Endothelial cell of umbilical vein (primary cell): Measurements from ENCODE around the gene FGFBP2. TPM values are rescaled to one million over a fixed set of nuclear protein-coding genes. Genes with fewer than 3 reads are reported as not detected.

Source experiments
- BruUV-seq: library from RNA; stranded (reverse); fragments of 400-500 nt; replicated peaks from 2 replicates; lab custom pipeline; 2021; lab: Mats Ljungman, UMichigan
- CTCF ChIA-PET: fragments of 300-600, 350-600 bp; sonication (Branson Sonifier 250); formaldehyde crosslinking; loops from one replicate; lab custom pipeline; 2021; ENCODE audit warnings: antibody characterized with exemption, inconsistent platforms; lab: Charles Lee
- POLR2A ChIA-PET: fragments of 300-600, 350-600 bp; sonication (Branson Sonifier 250); formaldehyde crosslinking; loops from one replicate; lab custom pipeline; 2021; ENCODE audit warnings: antibody characterized with exemption, inconsistent platforms; lab: Charles Lee
- DNase-seq: peaks from one replicate; pipeline ENCODE4 v3.0.0-alpha.2; 2011; ENCODE audit warnings: low read depth, low spot score
- FAIRE-seq: peaks from 2 replicates; lab custom pipeline; 2011; peaks lifted over from hg19 to GRCh38; lab: Jason Lieb, UNC
- H2AFZ ChIP-seq: 2 replicates; pipeline ENCODE4 v1.6.0; 2012; ENCODE audit warnings: low read depth, low read length, control low read depth, inconsistent platforms
- H3K27ac ChIP-seq: 2 replicates; pipeline ENCODE4 v1.5.1; 2011; ENCODE audit warnings: low read depth, mild to moderate bottlenecking, control low read depth, low read length, moderate library complexity; ENCODE audit not compliant: insufficient read depth
- H3K27me3 ChIP-seq, 2 experiments: 2 replicates each; pipeline versions ENCODE4 v1.6.0 to v1.6.1; 2011; ENCODE audit warnings: low read length in 2 of 2, mixed read lengths in 1 of 2; ENCODE audit not compliant: control insufficient read depth in 2 of 2, insufficient read depth in 2 of 2
- H3K36me3 ChIP-seq, 2 experiments: 2 replicates in 1 of 2; 3 replicates in 1 of 2; pipeline ENCODE4 v1.5.1; 2011; ENCODE audit warnings: low read length in 2 of 2, mild to moderate bottlenecking in 1 of 2, moderate library complexity in 1 of 2; ENCODE audit not compliant: control insufficient read depth in 2 of 2, insufficient read depth in 2 of 2; ENCODE audit errors: extremely low read depth in 1 of 2
- H3K4me1 ChIP-seq: 3 replicates; pipeline ENCODE4 v1.5.1; 2011; ENCODE audit warnings: mild to moderate bottlenecking, low read length; ENCODE audit not compliant: control insufficient read depth, insufficient read depth; ENCODE audit errors: extremely low read depth
- H3K4me2 ChIP-seq: 2 replicates; pipeline ENCODE4 v1.6.1; 2011; ENCODE audit warnings: low read length, control low read depth, mixed read lengths; ENCODE audit not compliant: insufficient read depth
- H3K4me3 ChIP-seq, 3 experiments: fragments of 200-600 bp in 1 of 3; sonication (generic), shearing (Covaris generic) in 1 of 3; replicated peaks in 1 of 3; 2 replicates each; pipeline ENCODE4 v1.5.1; 2011 to 2016; ENCODE audit warnings: control low read depth in 3 of 3, low read length in 3 of 3, mild to moderate bottlenecking in 2 of 3, inconsistent platforms in 1 of 3, low read depth in 1 of 3, moderate library complexity in 1 of 3; ENCODE audit not compliant: insufficient read depth in 1 of 3
- H3K79me2 ChIP-seq: 2 replicates; pipeline ENCODE4 v1.6.0; 2012; ENCODE audit warnings: low read length, inconsistent platforms; ENCODE audit not compliant: control insufficient read depth, insufficient read depth
- H3K9ac ChIP-seq: replicated peaks from 2 replicates; pipeline ENCODE3; 2011; ENCODE audit warnings: low read length, control low read depth; ENCODE audit not compliant: insufficient read depth; ENCODE audit errors: extremely low read depth
- H3K9me1 ChIP-seq: replicated peaks from 3 replicates; pipeline ENCODE4 v1.6.0; 2011; ENCODE audit warnings: mild to moderate bottlenecking, low read length; ENCODE audit not compliant: control insufficient read depth, insufficient read depth; ENCODE audit errors: extremely low read depth
- H3K9me3 ChIP-seq: replicated peaks from 2 replicates; pipeline ENCODE4 v1.5.1; 2012; ENCODE audit warnings: low read length, inconsistent platforms; ENCODE audit not compliant: control insufficient read depth, insufficient read depth
- H4K20me1 ChIP-seq: replicated peaks from 2 replicates; pipeline ENCODE3; 2011; ENCODE audit warnings: mild to moderate bottlenecking, low read length; ENCODE audit not compliant: control insufficient read depth, insufficient read depth; ENCODE audit errors: extremely low read depth
- CTCF ChIP-seq, 2 donors: IDR thresholded peaks; 1 replicate in 1 of 2; 2 replicates in 1 of 2; pipeline ENCODE4 v1.5.1; 2011; ENCODE audit warnings: low read length in 2 of 2, mild to moderate bottlenecking in 2 of 2, moderate library complexity in 2 of 2, control low read depth in 1 of 2, inconsistent platforms in 1 of 2, low read depth in 1 of 2; ENCODE audit not compliant: insufficient read depth in 1 of 2; ENCODE audit errors: extremely low read depth in 1 of 2
- EZH2 ChIP-seq: IDR thresholded peaks from 2 replicates; pipeline ENCODE4 v1.6.1; 2012; ENCODE audit warnings: borderline replicate concordance, low read depth, mild to moderate bottlenecking, moderate library complexity, low read length, inconsistent platforms; ENCODE audit not compliant: severe bottlenecking
- FOS ChIP-seq: IDR thresholded peaks from 2 replicates; pipeline ENCODE4 v1.6.1; 2011; ENCODE audit warnings: mild to moderate bottlenecking, low read length, moderate library complexity, borderline replicate concordance; ENCODE audit not compliant: insufficient read depth
- GATA2 ChIP-seq: IDR thresholded peaks from 2 replicates; pipeline ENCODE4 v1.7.0; 2011; ENCODE audit warnings: low read depth, mild to moderate bottlenecking, moderate library complexity, mixed read lengths, low read length; ENCODE audit not compliant: insufficient read length, insufficient read depth
- JUN ChIP-seq: IDR thresholded peaks from 2 replicates; pipeline ENCODE4 v1.6.1; 2011; ENCODE audit warnings: borderline replicate concordance, low read depth; ENCODE audit not compliant: insufficient read length, insufficient read depth
- MAX ChIP-seq: IDR thresholded peaks from 2 replicates; pipeline ENCODE4 v1.6.1; 2011; ENCODE audit not compliant: insufficient read depth, insufficient read length
- MYC ChIP-seq: IDR thresholded peaks from one replicate; pipeline ENCODE4 v1.6.1; 2011; ENCODE audit warnings: mild to moderate bottlenecking, low read depth, low read length
- POLR2A ChIP-seq: IDR thresholded peaks from 2 replicates; pipeline ENCODE4 v1.6.1; 2012; ENCODE audit warnings: low read depth, mild to moderate bottlenecking, control low read depth, low read length
- POLR2AphosphoS5 ChIP-seq: IDR thresholded peaks from 2 replicates; pipeline ENCODE4 v1.6.1; 2012; ENCODE audit warnings: low read depth, mild to moderate bottlenecking, control low read depth, low read length, moderate library complexity; ENCODE audit not compliant: insufficient read depth
- dilution Hi-C: fragments of 300-500 bp; cut with MboI; formaldehyde crosslinking; loops from one replicate; pipeline ENCODE4 v1.15.0; 2019; ENCODE audit warnings: low sequenced_read_pairs; ENCODE audit not compliant: extremely low pct_ligation_motif_present
- intact Hi-C: fragments of 100-400 bp; cut with micrococcal nuclease; formaldehyde crosslinking; loops from one replicate; pipeline ENCODE4 v1.10.0; 2022
- polyA plus RNA-seq, 4 experiments: library from polyadenylated mRNA; depleted of rRNA in 3 of 4; stranded (reverse) in 3 of 4; unstranded in 1 of 4; fragments of >200 nt; gene quantifications; 2 replicates each; pipeline versions ENCODE4 v1.2.1 to v1.2.3, GENCODE V29; 2011 to 2012; ENCODE audit warnings: missing spikeins in 1 of 4
- total RNA-seq: library from RNA; stranded (reverse); gene quantifications from 2 replicates; pipeline ENCODE4 v1.2.3, GENCODE V29; 2021

Gene FGFBP2
- total and polyA plus RNA-seq, 2 donors (not counting 3 experiments of a cell fraction or from before 2014, with no cell fraction given), result not detected

- H3K4me3 ChIP-seq, result no peak overlapping the region
- intact Hi-C loops, result no loop called here
- H3K9me3 ChIP-seq, result no peaks in the 10 kb centered on the region
- no peak overlapping the region for H3K4me2 ChIP-seq
- no peak overlapping the region for H2AFZ ChIP-seq
- dilution Hi-C loops, result no loop called here
- ChIA-PET CTCF (interaction anchor here (1.5 to 1.7 kb wide), 2 partner anchors 20 to 53 kb away, joined by 5 to 10 read pairs; no protein-coding TSS in a partner anchor), POLR2A (no interaction called here)
- H3K9ac ChIP-seq, result no peak overlapping the region
- no TSS peak for BruUV-seq
- DNase-seq (no peak), FAIRE-seq (no peak)
- H4K20me1 ChIP-seq, result no peaks in the 10 kb centered on the region
- no peaks in the 10 kb centered on the region for H3K4me1 ChIP-seq
- H3K27ac ChIP-seq, result no peak overlapping the region
- no peaks in the 10 kb centered on the region for H3K36me3 ChIP-seq
- TF ChIP-seq POLR2AphosphoS5 (no peak), EZH2 (no peak), MYC (no peak)
- peaks cover 3 to 8% of the 10 kb centered on the region in 2 experiments for H3K27me3 ChIP-seq
- H3K9me1 ChIP-seq, result no peaks in the 10 kb centered on the region
- H3K79me2 ChIP-seq, result no peaks in the 10 kb centered on the region
Observed at GRCh38 chr4:15935504-15936402, 27.2 kb downstream of the FGFBP2 start.

- Histone ChIP-seq H3K9me1 (no peaks in the 10 kb centered on the region), H3K27ac (no peak overlapping the region), H3K4me2 (no peak overlapping the region), H3K9me3 (no peaks in the 10 kb centered on the region), H3K27me3 (peaks cover 5 to 6% of the 10 kb centered on the region in 2 experiments), H3K4me3 (no peak overlapping the region), H3K79me2 (no peaks in the 10 kb centered on the region), H2AFZ (no peak overlapping the region), H3K4me1 (no peaks in the 10 kb centered on the region), H3K36me3 (no peaks in the 10 kb centered on the region), H4K20me1 (no peaks in the 10 kb centered on the region), H3K9ac (no peak overlapping the region)
- dilution Hi-C loops, result no loop called here
- POLR2A ChIA-PET, result no interaction called here
- no TSS peak for BruUV-seq
- no peak for TF ChIP-seq MYC
- no peak for TF ChIP-seq POLR2AphosphoS5
- no peak for TF ChIP-seq JUN
- TF ChIP-seq CTCF (IDR thresholded peaks at IDR 0.05; ENCODE audit: extremely low read depth in 1 of 2, insufficient read depth in 1 of 2, low read depth in 1 of 2, low read length in 2 of 2), result no peak
- TF ChIP-seq MAX, result no peak
- TF ChIP-seq GATA2, result no peak
- no peak for TF ChIP-seq FOS
- no peak for TF ChIP-seq POLR2A
- TF ChIP-seq EZH2, result no peak
- FAIRE-seq (no peak), DNase-seq (no peak)
- intact Hi-C loops, result no loop called here
- CTCF ChIA-PET, result interaction anchor here (0.9 to 2.1 kb wide), 2 partner anchors 8 to 51 kb away, joined by 3 to 6 read pairs; no protein-coding TSS in a partner anchor
Observed at GRCh38 chr4:15934259-15934658, 28.7 kb downstream of the FGFBP2 start.
